ENCODE data around the gene LARP1B.
"Not testable (repeated sequence)": the region's sequence is repeated elsewhere in the genome, so short reads cannot be mapped to it uniquely, and the experiment has no call there.

LARP1B gene

GRCh38 chr4:128135391-128135790, 74.3 kb downstream of the LARP1B start:
- DNase-seq, result no peak

GRCh38 chr4:128141866-128142265, 80.8 kb downstream of the LARP1B start:
- no peak for DNase-seq

- DNase-seq, result no peak
These were observed 84.6 kb downstream of the LARP1B start for GRCh38 chr4:128145727-128146126.

- DNase-seq, result no peak
These were observed 92.7 kb downstream of the LARP1B start for GRCh38 chr4:128153800-128154199.

GRCh38 chr4:128155231-128155855, 94.2 kb downstream of the LARP1B start:
- DNase-seq, result no peak

GRCh38 chr4:128155874-128156456, 94.9 kb downstream of the LARP1B start:
- DNase-seq, result peak in 5 of 51 donors; percentile 0 to 33 (median 6)

GRCh38 chr4:128156472-128156871, 95.4 kb downstream of the LARP1B start:
- DNase-seq, result not testable (repeated sequence)

- DNase-seq, result no peak
These were observed 97.8 kb downstream of the LARP1B start for GRCh38 chr4:128158894-128159293.

- no peak for DNase-seq
These were observed 98.9 kb downstream of the LARP1B start for GRCh38 chr4:128159967-128160366.

GRCh38 chr4:128161138-128161537, 100.0 kb downstream of the LARP1B start:
- no peak for DNase-seq

- DNase-seq, result no peak
These were observed 101.3 kb downstream of the LARP1B start for GRCh38 chr4:128162434-128162833.

- no peak for DNase-seq
These were observed 102.3 kb downstream of the LARP1B start for GRCh38 chr4:128163177-128164117.

GRCh38 chr4:128166982-128167381, 105.9 kb downstream of the LARP1B start:
- DNase-seq, result no peak

- DNase-seq, result no peak
These were observed 107.6 kb downstream of the LARP1B start for GRCh38 chr4:128168701-128169100.

GRCh38 chr4:128169245-128169644, 108.1 kb downstream of the LARP1B start:
- no peak for DNase-seq

GRCh38 chr4:128176643-128177042, 115.5 kb downstream of the LARP1B start:
- no peak for DNase-seq

- no peak for DNase-seq
These were observed 116.4 kb downstream of the LARP1B start for GRCh38 chr4:128177498-128177897.

- DNase-seq, result no peak
These were observed 125.5 kb downstream of the LARP1B start for GRCh38 chr4:128186623-128187022.

- peak in 42 of 51 donors; percentile 0 to 73 (median 20) for DNase-seq
These were observed 130.1 kb downstream of the LARP1B start for GRCh38 chr4:128191115-128191781.

- peak in 1 of 51 donors; percentile 1 for DNase-seq
These were observed 159.4 kb downstream of the LARP1B start for GRCh38 chr4:128220286-128221235.

GRCh38 chr4:128221586-128221985, 160.5 kb downstream of the LARP1B start:
- DNase-seq, result no peak
